Right renal cortex interstitium (tissue), 3 donors: ENCODE data around the gene USP48. TPM values are rescaled to one million over a fixed set of nuclear protein-coding genes. Genes with fewer than 3 reads are reported as not detected.

ENCODE experiments used
- DNase-seq, 3 donors: peaks; one replicate each; pipeline ENCODE4 v3.0.0-alpha.2; 2013; ENCODE audit warnings: low read depth in 3 of 3, low spot score in 2 of 3
- polyA plus RNA-seq, 3 donors: library from polyadenylated mRNA; unstranded; fragments of 120-200 nt; gene quantifications; one replicate each; pipeline ENCODE4 v1.2.1, GENCODE V29; 2013; ENCODE audit not compliant: insufficient read length in 3 of 3

Gene USP48
- polyA plus RNA-seq, 3 donors: 61.0 to 67.0 (median 64.7) TPM

DNA sequence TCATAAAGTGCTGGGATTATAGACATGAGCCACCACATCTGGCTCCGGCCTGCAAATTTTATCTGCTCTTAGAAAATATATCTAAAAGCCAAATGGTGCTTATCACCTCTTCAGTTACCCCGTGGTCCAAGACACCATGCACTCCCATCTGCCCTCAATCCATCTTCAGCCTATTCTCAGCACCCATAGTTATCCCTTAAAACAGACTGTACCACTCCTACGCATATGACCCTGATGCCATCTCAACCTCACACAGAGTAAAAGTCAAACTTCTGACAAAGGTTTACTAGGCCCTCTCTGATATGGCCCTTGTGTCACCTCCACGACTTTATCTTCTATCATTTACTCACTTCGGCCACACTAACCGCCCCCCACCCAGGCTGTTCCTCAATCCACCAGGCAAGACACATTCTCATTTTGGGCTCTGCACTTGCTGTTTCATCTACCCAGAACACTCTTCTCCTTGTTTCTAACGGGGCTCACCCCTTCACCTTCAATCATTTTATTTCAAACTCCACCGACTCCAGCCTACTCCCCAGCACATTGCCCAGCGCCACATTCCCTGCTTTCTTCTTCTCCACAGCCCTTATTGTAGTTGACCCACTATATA lies 33.0 kb downstream of the USP48 start:
- no peak for DNase-seq

DNA sequence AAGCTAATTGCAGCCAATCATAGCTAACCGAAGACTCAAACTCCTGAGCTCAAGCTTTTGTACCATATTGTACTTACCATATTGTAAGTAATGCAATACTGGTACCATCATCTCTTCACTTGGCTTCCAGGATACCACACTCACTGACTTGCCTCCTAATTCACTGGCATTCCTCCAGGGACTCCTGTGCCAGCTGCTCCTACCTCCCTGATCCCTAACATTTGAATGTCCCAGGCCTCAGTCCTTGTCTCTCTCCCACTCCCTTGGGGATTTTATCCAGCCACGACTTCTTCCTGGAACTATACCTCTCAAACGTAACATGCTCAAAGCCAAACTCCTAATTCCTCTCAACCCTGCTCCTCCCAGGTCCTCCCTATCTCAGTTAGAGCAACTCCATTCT lies 33.8 kb downstream of the USP48 start:
- no peak for DNase-seq

DNA sequence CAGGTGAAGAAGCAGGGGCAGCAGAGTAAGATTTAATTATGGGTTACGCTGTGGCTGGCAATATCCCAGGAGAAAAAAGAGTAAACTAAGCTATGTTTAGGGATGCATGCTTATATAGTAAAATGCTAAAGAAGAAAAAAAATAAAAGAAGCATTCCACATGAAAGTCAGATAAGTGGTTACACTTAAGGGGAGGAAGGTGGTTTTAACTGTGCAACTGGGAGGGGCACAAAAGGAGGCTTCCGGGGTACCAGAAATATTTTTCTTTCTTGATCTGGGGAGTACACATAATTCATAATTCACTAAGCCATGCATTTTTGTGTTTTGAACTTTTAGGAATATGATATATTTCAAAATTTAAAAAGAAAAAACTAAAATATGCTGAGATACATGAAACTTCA lies 39.5 kb downstream of the USP48 start:
- DNase-seq: no peak

DNA sequence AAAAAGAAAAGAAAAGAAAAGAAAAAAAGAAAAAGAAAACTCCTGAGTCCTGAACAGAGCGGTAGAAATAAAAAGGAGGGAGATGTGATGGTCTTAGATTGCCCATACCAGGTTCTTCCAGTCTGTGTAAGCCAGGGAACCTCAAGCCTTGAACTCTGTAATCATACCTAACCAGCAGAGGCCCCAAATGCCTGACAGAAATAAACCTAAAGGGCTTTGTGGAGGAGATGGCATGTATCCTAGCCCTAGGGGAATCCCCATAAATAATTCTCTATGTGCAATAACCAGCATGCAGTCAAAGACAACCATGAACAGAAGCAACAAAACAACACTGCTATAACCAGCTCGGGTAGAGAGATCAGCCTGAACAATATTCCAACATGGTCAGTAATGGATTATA lies 40.4 kb downstream of the USP48 start:
- DNase-seq: no peak

DNA sequence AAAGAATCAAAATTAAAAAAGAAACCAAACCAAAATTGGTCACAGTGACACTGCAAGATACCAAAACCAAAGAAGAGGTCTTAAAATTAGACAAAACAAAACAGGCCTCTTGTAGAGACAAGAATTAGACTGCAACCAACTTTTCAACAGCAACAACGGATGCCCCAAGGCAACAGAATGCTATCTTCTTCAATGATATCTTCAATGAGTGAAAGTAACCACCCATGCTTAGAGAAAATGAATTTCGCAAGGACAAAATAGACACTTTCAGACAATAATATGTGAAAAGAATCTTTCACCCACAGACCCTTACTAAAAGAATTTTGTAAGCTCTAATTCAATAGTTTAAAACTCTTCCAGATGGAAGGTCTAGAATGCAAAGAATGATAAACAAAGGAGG lies 41.7 kb downstream of the USP48 start:
- DNase-seq: no peak

DNA sequence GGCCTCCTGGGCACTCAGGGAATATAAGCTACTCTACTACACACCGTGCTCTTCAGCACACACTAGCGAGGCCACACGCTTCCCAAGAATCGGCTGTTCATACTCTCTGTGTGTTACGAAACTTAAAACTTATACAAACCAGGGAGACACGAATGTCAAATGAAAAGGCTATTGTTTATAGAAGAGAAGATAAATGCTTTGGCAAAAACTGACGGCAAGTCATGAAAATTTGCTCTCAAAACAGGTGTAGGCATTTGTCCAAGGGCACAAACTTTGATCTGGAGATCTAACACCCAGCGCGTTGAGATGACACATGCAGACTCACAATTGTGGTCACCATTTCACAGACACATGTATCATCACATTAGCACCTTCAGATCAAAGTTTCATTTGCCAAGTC lies 46.1 kb downstream of the USP48 start:
- no peak for DNase-seq

DNA sequence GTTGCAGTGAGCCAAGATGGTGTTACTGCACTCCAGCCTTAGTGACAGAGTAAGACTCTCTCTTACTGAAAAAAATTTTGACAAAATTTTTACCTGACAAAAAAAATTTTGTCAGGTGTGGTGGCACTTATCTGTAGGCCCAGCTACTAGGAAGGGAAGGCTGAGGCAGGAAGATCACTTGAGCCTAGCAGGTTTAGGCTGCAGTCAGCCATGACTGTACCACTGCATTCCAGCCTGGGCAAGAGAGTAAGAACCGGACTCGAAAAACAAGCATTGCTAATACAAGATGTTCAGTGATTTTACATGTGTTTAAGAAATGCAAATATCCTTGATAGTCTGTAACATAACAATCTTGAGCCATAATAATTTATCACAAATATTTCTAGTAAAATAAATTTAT lies 46.9 kb downstream of the USP48 start:
- no peak for DNase-seq

DNA sequence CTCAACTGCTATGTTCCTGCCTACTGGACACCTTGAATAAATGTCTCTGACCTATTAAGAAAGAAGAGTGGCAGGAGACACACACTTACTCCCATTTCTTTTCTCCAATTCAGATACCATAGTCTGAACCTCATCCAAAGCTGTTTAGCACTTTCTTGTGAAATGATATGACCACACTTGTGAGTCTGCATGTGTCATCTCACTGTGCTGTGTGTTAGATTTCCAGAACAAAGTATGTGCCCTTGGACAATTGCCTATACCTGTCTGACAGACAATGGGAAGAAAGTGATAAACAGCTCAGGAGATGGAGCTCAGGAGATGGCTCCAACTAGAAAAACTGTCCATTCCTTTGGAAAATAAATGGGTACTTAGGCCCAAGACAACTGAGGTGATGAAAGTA lies 48.4 kb downstream of the USP48 start:
- no peak for DNase-seq

DNA sequence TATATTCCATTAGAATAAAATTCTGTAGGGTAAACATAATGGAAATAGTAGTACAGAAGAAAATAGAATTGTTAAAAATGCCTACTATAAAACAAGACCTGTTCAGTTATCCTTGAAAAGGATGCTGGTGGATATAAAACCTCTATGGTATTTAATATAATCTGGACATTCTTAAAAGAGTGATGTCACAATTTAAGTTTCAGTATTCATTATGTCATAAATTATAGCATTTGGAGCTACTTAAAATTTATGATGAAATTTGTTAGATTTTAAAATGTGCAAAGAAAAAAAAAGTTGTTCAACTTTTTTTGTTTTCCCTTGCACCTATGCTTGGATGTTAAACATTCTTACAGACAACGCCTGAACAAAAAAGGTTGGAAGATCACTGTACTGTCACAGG lies 50.3 kb downstream of the USP48 start:
- DNase-seq: no peak

DNA sequence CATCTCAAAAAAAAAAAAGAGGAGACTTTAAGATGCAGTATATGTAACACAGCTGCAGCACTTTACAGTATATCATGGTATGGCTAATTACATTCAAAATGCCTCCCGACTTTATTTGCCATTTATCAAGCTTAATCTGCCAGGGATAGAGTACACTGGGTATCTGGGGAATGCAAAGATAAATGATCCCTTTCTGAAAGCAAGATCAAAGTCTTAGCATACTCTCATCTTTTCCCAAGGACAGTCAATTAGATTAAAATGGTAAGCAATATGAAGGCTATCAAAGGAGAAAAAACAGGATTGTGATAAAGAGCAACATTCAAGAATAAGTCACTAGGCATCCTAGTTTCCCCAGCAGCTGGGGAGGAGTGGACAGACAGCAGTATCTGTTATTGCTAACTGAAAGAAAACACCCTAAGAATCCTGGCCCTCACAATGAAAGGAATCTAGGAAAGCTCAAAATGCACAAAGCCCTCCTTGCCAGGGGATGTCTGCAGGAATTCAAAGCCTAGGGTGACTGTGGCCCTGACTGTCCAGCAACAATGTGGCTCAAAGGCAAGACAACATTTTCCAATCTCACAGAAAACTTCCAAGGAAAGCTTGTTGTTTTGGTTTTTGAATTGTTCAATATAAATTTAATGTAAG lies 57.1 kb downstream of the USP48 start:
- DNase-seq: no peak

DNA sequence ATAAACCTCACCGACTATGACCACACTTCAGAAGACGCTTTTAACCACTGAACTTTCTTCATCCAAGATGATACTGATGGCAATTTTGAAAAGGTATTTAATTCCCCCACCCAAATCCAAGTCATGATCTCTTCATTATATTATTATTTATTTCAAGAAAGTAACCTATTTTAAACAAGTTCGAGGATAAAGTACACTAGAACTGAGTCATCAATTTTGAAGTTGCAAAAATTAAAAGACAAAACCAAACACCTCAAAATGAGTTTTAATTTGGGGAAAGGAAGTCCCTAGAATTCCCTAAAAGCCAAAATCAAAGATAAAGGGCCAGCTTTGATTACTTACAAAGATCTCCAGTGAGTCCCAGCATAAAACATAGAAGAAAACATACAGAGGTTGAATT lies 58.4 kb downstream of the USP48 start:
- DNase-seq: no peak

DNA sequence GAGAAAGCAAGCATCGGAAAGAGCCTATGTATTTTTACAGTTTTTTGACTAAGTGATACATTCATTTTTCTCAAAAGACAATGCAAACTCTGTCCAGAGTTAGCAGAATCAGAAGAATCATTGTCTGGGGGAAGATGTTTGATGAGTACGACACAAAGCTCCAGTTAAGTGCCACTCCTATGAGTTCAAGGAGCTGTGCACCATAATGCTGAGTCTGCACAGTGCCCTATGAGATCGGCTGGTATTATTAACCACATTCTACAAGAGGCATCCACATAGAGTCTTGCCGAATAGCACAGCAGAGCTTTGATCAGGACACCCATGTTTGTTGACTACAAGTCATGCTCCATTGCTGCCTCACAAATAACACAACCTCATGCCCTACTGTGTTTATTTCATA lies 58.9 kb downstream of the USP48 start:
- no peak for DNase-seq

DNA sequence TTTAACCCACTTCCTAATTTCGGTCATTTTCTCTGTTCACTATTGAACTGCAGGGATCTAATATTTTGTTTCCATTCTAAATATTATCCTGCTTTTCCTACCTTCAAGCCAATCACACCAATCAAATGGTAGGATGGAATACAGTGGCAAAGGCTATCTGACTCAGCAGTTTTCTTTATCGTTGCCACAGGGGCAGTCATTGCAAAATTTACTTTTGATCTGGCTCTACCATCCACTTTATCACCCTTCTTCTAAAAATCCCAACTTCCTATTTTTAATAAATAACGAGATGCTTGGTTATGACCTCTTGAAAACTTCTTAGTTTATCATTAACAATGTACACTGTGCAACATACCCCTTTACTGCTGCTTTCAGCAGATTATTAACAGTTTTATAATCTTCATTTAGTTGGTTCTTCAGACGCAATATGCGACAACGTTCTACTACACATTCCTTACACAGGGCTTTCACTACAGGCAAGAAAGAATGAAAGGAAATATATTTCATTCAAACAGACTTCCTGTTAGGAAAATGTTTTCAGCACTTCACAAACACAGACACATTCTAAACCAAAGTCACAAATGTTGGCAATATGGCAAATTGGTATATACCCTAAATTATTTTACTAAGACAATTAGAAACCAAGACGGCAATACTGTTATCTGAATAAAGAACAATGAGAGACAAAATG lies 61.5 kb downstream of the USP48 start:
- DNase-seq: no peak

DNA sequence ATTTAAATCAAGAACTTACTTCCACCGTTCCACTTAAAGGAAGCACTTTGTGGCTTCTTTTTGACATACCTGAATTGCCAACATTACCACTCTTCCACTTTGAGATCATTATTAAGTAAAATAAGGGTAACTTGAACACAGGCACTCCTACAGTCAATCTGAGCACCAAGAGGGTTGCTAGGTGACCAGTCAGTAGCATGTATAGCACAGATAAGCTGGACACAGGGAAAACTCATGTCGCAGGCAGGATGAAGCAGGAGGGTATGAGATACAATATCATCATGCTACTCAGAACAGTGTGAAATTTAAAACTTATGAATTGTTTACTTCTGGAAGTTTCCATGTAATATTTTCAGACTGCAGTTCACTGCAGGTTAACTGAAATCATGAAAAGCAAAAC lies 66.8 kb downstream of the USP48 start:
- no peak for DNase-seq

DNA sequence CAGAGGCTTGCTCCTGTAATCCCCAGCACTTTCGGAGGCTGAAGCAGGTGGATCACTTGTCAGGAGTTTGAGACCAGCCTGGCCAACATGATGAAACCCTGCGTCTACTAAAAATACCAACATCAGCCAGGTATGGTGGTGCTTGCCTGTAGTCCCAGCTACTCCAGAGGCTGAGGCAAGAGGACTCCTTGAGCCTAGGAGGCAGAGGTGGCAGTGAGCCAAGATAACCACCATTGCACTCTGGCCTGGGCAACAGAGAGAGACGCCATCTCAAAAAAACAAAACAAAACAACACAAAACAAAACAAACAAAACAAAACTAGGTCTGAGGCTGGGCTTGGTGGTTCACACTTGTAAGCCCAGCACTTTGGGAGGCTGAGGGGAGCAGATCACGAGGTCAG lies 75.1 kb downstream of the USP48 start:
- DNase-seq: no peak

DNA sequence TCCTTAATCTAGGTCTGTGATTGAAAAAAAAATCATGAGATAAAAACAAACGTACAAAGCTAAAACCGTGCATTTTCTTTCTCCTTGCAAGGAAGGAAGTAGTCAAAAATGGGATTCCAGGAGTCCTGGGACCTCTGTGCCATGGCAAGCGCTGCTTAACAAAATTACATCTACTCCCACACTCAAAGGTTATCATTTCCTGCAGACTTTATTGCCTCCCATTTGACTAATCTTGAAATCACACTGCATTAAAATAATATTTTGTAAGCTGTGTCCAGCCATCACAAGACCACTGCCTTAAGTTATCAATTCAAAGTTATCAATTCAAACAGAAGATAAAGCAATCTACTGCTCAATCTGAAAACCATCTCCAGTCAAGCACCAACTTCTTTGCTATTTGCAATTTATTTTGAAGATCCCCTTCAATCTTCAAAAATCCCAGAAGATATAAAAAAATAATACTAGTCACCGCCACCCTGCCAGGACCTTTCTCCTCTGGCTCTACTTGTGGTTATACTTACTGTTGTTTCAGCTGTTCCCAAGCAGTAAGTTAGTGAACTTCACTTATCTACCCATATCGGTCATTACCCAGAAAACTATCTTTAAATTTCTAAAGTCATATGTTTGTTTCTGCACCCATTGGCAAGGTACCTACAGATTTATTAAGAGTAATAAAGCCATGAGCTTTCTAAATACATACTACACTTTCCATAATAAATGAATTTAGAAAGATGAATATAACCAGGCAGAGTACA lies 75.7 kb downstream of the USP48 start:
- no peak for DNase-seq

DNA sequence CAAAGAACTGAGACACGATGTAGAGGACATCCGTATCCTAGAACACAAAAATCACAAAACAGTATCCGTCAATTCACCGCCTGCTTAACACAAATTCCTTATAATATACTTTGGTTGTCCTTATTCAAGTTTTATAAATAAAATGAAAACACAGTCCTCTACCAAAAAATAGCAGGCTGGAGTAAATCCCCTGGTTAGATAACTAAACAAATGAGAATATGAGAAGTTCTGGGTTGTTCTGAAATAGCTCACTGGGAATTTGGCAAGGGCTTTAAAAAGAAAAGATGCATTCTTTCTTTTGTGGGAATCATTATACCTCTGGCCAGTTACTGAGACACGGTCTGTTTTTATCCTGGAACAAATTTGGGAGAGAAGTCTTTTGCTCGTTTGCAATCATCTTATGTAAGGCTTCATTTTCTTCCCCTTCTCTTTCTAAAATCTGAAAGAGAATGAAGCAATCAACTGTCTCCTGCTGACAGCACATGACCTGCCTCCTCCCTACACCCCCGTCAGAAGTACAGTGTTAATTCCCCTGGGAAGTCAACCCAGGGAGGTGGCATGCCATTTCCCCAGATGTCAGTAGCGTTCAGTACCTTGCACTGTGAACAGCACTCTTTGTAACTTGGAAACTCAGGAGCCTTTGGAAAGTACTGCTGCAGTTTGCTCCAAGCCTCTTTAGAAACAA lies 76.7 kb downstream of the USP48 start:
- DNase-seq: no peak

DNA sequence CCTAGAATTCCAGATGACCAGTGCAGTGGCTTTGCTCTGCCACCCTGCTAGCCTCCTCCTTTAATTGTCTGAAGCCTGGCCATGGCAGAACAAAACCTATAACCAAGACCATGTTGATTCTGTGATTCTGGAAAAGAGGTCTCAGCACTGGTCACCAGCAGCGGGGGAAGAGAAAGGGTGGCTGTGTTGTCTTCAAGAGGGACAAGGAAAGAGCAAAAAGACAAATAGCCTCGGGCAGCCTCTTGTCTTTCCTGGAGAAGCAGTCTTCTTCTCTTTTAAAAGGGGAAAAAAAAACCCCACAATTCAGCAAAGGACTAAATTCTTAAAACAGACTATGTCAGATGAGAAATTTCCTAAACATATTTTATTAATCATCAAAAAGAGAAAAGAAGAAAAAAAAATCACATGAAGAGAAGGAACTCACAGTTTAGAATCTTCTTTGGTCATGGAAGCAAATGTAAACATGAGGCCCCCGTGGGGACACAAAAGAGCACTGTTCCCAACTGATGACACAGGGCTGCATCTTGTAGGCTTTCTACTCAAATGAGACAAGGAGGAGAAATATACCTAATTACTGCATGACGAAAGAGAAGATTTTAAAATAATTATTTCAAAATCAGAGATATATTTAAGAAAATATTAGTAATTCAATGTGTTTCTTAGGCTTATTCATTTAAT lies 77.5 kb downstream of the USP48 start:
- DNase-seq: no peak

DNA sequence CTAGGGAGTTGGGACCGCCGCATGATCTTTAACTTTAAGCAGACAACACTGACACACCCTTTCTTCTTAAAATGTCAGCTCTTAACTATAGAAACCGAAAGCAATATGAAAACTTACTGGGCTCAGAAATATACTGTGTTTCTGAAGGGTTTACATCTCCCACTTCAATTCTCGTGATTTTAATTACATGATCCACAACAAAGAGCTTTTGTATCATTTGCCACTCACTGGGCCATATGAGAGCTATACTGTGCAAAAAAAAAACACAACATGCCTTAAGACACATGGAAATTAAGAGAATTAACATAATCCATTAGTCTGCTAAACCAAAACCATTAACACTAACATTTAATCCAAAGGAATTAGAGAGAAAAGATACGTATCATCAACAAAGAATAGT lies 78.8 kb downstream of the USP48 start:
- DNase-seq: no peak

DNA sequence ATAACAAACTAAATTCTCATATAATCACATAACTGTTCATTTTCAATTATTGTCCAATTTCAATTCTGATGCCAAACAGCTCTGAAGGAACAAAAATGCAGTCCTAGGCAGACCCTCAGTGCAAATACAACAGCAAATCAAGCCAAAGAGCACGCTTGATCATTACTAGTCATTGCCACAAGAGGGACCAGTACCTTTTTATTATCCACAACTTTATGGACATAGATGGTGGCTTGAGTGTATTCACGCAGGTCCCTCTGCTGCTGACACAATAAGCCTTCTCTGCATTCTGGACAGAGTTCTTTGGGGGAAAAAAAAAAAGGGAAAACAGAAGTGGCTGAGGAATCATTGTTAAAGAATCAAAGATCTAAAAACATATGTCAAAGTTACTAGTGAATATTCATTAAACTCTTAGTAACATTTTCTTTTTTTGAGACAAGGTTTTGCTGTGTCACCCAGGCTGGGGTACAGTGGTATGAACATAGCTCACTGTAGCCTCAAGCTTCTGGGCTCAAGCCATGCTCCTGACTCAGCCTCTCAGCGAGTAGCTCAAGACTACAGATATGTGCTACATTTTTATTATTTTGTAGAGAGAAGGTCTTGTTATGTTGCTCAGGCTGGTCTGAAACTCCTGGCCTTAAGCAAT lies 79.5 kb downstream of the USP48 start:
- no peak for DNase-seq
